ENCODE measurements around the gene ZFP57.

Gene ZFP57

GRCh38 chr6:29625337-29625930, 55.5 kb downstream of the ZFP57 start:
- no peak for DNase-seq (ENCODE audit: low read depth)

DNA sequence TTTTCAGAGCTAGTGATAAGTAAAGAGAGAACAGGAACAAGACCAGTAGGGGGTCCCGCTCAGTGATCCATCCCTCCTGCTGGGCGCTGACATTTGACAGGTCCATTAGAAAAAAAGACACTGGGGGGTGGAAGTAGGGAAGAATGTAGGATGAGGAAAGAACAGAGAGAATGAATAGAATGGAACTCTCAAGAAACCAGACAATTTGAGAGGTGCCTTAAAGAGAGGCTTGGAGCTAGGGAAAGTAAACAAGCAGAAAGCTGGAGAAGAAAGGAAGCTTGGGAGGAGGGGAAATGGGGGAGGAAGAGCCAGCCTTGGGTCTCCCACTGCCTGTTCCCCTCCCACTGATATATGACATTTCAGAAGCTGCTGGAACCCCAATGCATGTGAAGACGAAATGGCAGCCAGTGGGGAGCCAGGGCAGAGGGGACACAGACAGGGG, 56.4 kb downstream of the ZFP57 start:
- no peak for DNase-seq (ENCODE audit: low read depth)
